DOHH2 (cell line): ENCODE results near the gene GFM1.

Experiments
- H3F3A ChIP-seq: fragments of 200-600 bp; sonication (generic), shearing (Covaris generic); 2 replicates; pipeline ENCODE4 v1.6.0; 2016; ENCODE audit warnings: antibody characterized with exemption, mild to moderate bottlenecking; ENCODE audit not compliant: control insufficient read depth, insufficient read depth
- H3K27ac ChIP-seq: fragments of 200-600 bp; sonication (generic); 2 replicates; pipeline ENCODE4 v1.5.1; 2014; ENCODE audit warnings: low read depth, mild to moderate bottlenecking, low read length, moderate library complexity
- H3K27me3 ChIP-seq: fragments of 200-600 bp; sonication (generic); 2 replicates; pipeline ENCODE4 v1.6.1; 2014; ENCODE audit warnings: mild to moderate bottlenecking, low read length, mixed read lengths; ENCODE audit not compliant: control insufficient read depth
- H3K36me3 ChIP-seq: fragments of 200-600 bp; sonication (generic); 2 replicates; pipeline ENCODE4 v1.6.1; 2014; ENCODE audit warnings: mild to moderate bottlenecking, low read length, moderate library complexity, mixed read lengths; ENCODE audit not compliant: control insufficient read depth
- H3K4me1 ChIP-seq: fragments of 200-600 bp; sonication (generic); 2 replicates; pipeline ENCODE4 v1.6.1; 2014; ENCODE audit warnings: mild to moderate bottlenecking, low read length, mixed read lengths; ENCODE audit not compliant: control insufficient read depth
- H3K4me2 ChIP-seq: fragments of 200-600 bp; sonication (generic); 2 replicates; pipeline ENCODE4 v1.6.0; 2014; ENCODE audit warnings: mild to moderate bottlenecking, low read length, moderate library complexity
- H3K4me3 ChIP-seq: fragments of 200-600 bp; sonication (generic); 2 replicates; pipeline ENCODE4 v1.5.1; 2014; ENCODE audit warnings: mild to moderate bottlenecking, low read length, mixed read lengths
- H3K79me2 ChIP-seq: fragments of 200-600 bp; sonication (generic); 2 replicates; pipeline ENCODE4 v1.6.1; 2014; ENCODE audit warnings: mild to moderate bottlenecking, low read length, mixed read lengths; ENCODE audit not compliant: control insufficient read depth
- H3K9me2 ChIP-seq: fragments of 200-600 bp; sonication (generic); replicated peaks from 2 replicates; pipeline ENCODE4 v1.6.1; 2014; ENCODE audit warnings: mild to moderate bottlenecking, low read length, mixed read lengths; ENCODE audit not compliant: control insufficient read depth
- H3K9me3 ChIP-seq: fragments of 200-600 bp; sonication (generic); 2 replicates; pipeline ENCODE4 v1.6.1; 2014; ENCODE audit warnings: antibody characterized with exemption, low read length, mixed read lengths; ENCODE audit not compliant: control insufficient read depth, insufficient read depth
- H4K20me1 ChIP-seq: fragments of 200-600 bp; sonication (generic); 2 replicates; pipeline ENCODE4 v1.6.0; 2014; ENCODE audit warnings: low read depth, mild to moderate bottlenecking, antibody characterized with exemption, low read length, moderate library complexity; ENCODE audit not compliant: control insufficient read depth, insufficient read depth
- EZH2phosphoT487 ChIP-seq: fragments of 200-600 bp; sonication (generic); IDR thresholded peaks from 2 replicates; pipeline ENCODE4 v1.6.1; 2017; ENCODE audit warnings: borderline replicate concordance, mild to moderate bottlenecking, antibody characterized with exemption, low read length, moderate library complexity, mixed read lengths
- TF ChIP-seq, protein P1 (sequence below): fragments of 200-600 bp; sonication (generic); IDR thresholded peaks from one replicate; pipeline ENCODE4 v1.5.1; 2014; ENCODE audit warnings: antibody characterized with exemption, mild to moderate bottlenecking, low read depth, low read length; ENCODE audit not compliant: poor library complexity, severe bottlenecking

Gene GFM1

DNA sequence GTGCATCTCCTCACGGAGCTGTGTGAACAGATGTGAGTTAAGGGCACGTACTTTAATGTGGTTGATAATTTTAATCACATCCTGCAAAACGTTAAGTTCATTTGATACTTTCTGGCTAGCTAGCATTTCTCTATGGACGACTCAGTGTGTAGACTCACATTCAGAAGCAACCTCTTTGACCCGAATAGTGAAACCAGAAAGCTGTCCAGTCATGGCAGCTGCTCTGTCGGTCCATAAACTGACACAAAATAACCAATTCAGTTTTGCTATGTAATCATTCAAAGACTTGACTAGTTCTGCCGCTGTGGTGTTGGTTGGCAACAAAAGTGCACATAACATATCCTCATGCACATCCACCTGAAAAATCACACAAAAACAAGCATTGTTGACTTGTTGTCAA is 3.7 kb upstream of the GFM1 start:
- Histone ChIP-seq H3K9me3 (no peaks in the 10 kb centered on the region), H3K4me1 (peaks cover 8% of the 10 kb centered on the region), H3K27ac (no peak overlapping the region), H3K9me2 (no peaks in the 10 kb centered on the region), H3K27me3 (no peaks in the 10 kb centered on the region), H3K4me2 (no peak overlapping the region), H3K4me3 (no peak overlapping the region), H3K36me3 (no peaks in the 10 kb centered on the region; the same call in 1 of the 2 replicates), H4K20me1 (no peaks in the 10 kb centered on the region), H3K79me2 (peaks cover 13% of the 10 kb centered on the region), H3F3A (no peaks in the 10 kb centered on the region)
- TF ChIP-seq, protein P1, sequence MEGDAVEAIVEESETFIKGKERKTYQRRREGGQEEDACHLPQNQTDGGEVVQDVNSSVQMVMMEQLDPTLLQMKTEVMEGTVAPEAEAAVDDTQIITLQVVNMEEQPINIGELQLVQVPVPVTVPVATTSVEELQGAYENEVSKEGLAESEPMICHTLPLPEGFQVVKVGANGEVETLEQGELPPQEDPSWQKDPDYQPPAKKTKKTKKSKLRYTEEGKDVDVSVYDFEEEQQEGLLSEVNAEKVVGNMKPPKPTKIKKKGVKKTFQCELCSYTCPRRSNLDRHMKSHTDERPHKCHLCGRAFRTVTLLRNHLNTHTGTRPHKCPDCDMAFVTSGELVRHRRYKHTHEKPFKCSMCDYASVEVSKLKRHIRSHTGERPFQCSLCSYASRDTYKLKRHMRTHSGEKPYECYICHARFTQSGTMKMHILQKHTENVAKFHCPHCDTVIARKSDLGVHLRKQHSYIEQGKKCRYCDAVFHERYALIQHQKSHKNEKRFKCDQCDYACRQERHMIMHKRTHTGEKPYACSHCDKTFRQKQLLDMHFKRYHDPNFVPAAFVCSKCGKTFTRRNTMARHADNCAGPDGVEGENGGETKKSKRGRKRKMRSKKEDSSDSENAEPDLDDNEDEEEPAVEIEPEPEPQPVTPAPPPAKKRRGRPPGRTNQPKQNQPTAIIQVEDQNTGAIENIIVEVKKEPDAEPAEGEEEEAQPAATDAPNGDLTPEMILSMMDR = no peak
- TF ChIP-seq EZH2phosphoT487 = no peak

DNA sequence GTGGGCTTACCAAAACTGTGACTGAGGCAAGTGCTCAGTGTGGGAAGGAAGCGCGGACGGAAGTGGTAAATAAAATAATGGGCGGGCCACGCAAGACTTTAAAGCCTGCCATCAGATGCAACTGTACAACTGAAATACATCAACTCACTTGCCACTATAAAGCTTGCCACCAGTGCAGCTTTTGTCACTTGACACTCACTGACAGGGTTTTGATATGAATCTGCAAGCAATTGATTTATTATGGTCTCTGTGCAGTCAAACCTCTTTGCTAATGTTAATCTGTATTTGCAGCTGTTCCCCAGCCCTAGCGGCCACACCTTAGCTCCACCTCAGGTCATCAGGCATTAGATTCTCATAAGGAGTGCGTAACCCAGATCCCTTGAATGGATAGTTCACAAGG is 2.3 kb upstream of the GFM1 start:
- Histone ChIP-seq H3K79me2 (peaks cover 26% of the 10 kb centered on the region), H3K4me1 (peaks cover 19% of the 10 kb centered on the region), H3F3A (no peaks in the 10 kb centered on the region), H4K20me1 (no peaks in the 10 kb centered on the region), H3K9me2 (no peaks in the 10 kb centered on the region), H3K27me3 (no peaks in the 10 kb centered on the region), H3K4me3 (no peak overlapping the region), H3K9me3 (no peaks in the 10 kb centered on the region), H3K36me3 (peaks cover 12% of the 10 kb centered on the region), H3K27ac (no peak overlapping the region), H3K4me2 (no peak overlapping the region)
- no peak for TF ChIP-seq EZH2phosphoT487
- TF ChIP-seq, protein P1 = no peak

DNA sequence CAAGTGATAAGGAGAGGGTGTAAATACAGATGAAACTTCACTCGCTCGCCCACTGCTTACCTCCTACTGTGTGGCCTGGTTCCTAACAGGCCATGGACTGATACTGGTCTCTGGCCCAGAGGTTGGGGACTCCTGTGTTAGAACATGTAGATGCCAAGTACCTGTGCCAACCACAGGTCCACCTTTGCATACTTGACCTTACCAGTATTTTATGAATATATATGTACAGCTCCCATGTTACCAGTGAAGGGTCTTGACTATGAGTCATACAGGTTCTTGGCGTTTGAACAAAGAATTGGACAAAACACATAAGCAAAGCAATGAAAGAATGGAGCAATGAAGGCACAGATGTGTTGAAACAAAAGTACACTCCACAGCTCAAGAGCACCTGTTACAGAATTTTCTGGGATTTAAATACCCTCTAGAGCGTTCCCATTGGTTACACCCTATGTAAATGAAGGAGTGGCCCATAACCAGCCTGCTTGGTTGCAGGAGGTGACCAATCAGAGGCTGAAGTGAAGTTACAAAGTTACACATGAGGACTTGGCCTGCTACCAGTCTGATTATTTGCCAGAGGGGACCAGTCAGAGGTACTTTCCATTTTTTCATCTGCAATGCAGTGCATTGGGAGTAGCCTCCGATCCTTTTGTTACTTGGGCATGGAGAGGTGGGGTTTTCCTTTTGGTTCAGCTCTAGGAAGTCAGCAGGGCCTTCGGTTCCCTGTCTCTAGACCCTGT is 1.7 kb upstream of the GFM1 start:
- TF ChIP-seq EZH2phosphoT487 = no peak
- TF ChIP-seq, protein P1 = no peak
- Histone ChIP-seq H3K4me2 (no peak overlapping the region), H3K27ac (no peak overlapping the region), H4K20me1 (no peaks in the 10 kb centered on the region), H3K27me3 (no peaks in the 10 kb centered on the region), H3K36me3 (peaks cover 19% of the 10 kb centered on the region), H3K4me3 (no peak overlapping the region), H3K79me2 (peaks cover 33% of the 10 kb centered on the region), H3K9me3 (no peaks in the 10 kb centered on the region), H3F3A (no peaks in the 10 kb centered on the region), H3K9me2 (no peaks in the 10 kb centered on the region), H3K4me1 (peaks cover 19% of the 10 kb centered on the region)
